NB4 (cell line): ENCODE results near the gene GALNT14.

Experiments used
- DNase-seq: peaks from one replicate; pipeline ENCODE4 v3.0.0; 2010; ENCODE audit warnings: low read depth
- H3K4me3 ChIP-seq: one replicate; pipeline ENCODE4 v1.5.1; 2011; ENCODE audit warnings: mild to moderate bottlenecking, low read depth, low read length, moderate library complexity
- CTCF ChIP-seq: IDR thresholded peaks from one replicate; pipeline ENCODE4 v1.5.1; 2012; ENCODE audit warnings: low read depth, low read length
- MAX ChIP-seq: IDR thresholded peaks from 2 replicates; pipeline ENCODE4 v1.6.1; 2011; ENCODE audit warnings: low read depth, low read length
- MYC ChIP-seq: IDR thresholded peaks from 2 replicates; pipeline ENCODE4 v1.6.1; 2011; ENCODE audit warnings: low read depth, low read length
- POLR2A ChIP-seq: IDR thresholded peaks from 2 replicates; pipeline ENCODE4 v1.6.1; 2011; ENCODE audit warnings: mild to moderate bottlenecking; ENCODE audit not compliant: insufficient read length; ENCODE audit errors: extremely low read depth

GALNT14 gene

GRCh38 chr2:31113765-31114164 is 24.5 kb downstream of the GALNT14 start:
- TF ChIP-seq CTCF: no peak
- TF ChIP-seq MAX: no peak
- TF ChIP-seq POLR2A: no peak
- no peak for TF ChIP-seq MYC
- DNase-seq: no peak
- H3K4me3 ChIP-seq: no peak overlapping the region

GRCh38 chr2:31112544-31112943 is 25.7 kb downstream of the GALNT14 start:
- DNase-seq: no peak
- TF ChIP-seq CTCF (no peak), MAX (no peak)
- no peak overlapping the region for H3K4me3 ChIP-seq

- DNase-seq: no peak
- TF ChIP-seq CTCF (no peak), MAX (no peak), POLR2A (no peak), MYC (no peak)
- H3K4me3 ChIP-seq: no peak overlapping the region
These were observed 27.2 kb downstream of the GALNT14 start for GRCh38 chr2:31110998-31111397.

GRCh38 chr2:31110431-31110830 is 27.8 kb downstream of the GALNT14 start:
- no peak overlapping the region for H3K4me3 ChIP-seq
- DNase-seq: no peak
- TF ChIP-seq MYC: no peak
- TF ChIP-seq CTCF: no peak
- no peak for TF ChIP-seq POLR2A
- no peak for TF ChIP-seq MAX

- H3K4me3 ChIP-seq: no peak overlapping the region
- no peak for DNase-seq
- TF ChIP-seq CTCF (no peak), MYC (no peak), MAX (no peak), POLR2A (no peak)
These were observed 28.5 kb downstream of the GALNT14 start for GRCh38 chr2:31109633-31110192.

- no peak overlapping the region for H3K4me3 ChIP-seq
- no peak for DNase-seq
- TF ChIP-seq POLR2A (no peak), MYC (no peak), CTCF (no peak), MAX (no peak)
These were observed 29.5 kb downstream of the GALNT14 start for GRCh38 chr2:31108561-31109286.
